Dermis blood vessel endothelial cell (primary cell): Measurements from ENCODE around the gene LRRC3C. TPM values are rescaled to one million over a fixed set of nuclear protein-coding genes. Genes with fewer than 3 reads are reported as not detected.

Experiments used
- DNase-seq: peaks from one replicate; pipeline ENCODE4 v3.0.0; 2010
- total RNA-seq: library from RNA; depleted of rRNA; stranded (reverse); fragments of >200 nt; gene quantifications from 2 replicates; pipeline ENCODE4 v1.2.3, GENCODE V29; 2014

Gene LRRC3C
- total RNA-seq, 1 donor from 2014 or later = not detected

- peak; percentile 100 for DNase-seq
These were observed 53.0 kb downstream of the LRRC3C start, which contains the start of gene PSMD3 for GRCh38 chr17:39980351-39981206. PSMD3 (plus strand) TSS chr17:39980807; CDS start chr17:39980971, 164 bp downstream.

- DNase-seq = peak; percentile 31
These were observed 53.7 kb downstream of the LRRC3C start for GRCh38 chr17:39981207-39981741.

- no peak for DNase-seq
These were observed 54.3 kb downstream of the LRRC3C start for GRCh38 chr17:39981766-39982375.

- peak; percentile 13 for DNase-seq
These were observed 60.8 kb downstream of the LRRC3C start for GRCh38 chr17:39988206-39988810.

DNA sequence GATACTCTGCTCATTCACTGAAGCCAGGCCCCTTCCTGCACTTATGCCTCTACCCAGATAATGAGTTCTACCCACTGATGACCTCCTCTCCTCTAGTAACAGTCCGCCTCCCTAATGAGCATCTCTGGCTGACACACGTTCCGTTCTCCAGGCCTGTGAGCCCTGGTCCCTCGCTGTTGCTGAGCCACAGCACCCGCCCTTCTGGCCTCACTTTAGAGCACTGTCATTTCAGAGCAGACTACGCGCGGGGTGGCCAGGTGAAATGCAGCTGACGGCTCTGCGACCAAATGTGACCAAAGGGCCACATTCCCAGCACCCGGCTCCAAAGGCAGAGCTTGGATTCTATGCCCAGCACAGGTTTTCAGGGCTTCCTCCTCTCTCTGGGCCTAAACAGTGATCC, 66.9 kb downstream of the LRRC3C start:
- no peak for DNase-seq

Other genes starting within 250 kb of the LRRC3C start
- 4.0 and 5.4 TPM in 2 replicates for gene PGAP3, start 239.7 kb upstream of the LRRC3C start, total RNA-seq
- gene ERBB2, start 227.7 kb upstream of the LRRC3C start, total RNA-seq = 3.4 and 4.4 TPM in 2 replicates
- 13.4 and 18.5 TPM in 2 replicates for gene MIEN1, start 197.2 kb upstream of the LRRC3C start, total RNA-seq
- 0.28 and 0.34 TPM in 2 replicates for gene GRB7, start 189.8 kb upstream of the LRRC3C start, total RNA-seq
- gene IKZF3, start 63.4 kb upstream of the LRRC3C start, total RNA-seq = not detected in 2 replicates
- not detected in 2 replicates for gene ZPBP2, start 59.5 kb upstream of the LRRC3C start, total RNA-seq
- 1.8 and 5.8 TPM in 2 replicates for gene GSDMB, start 9.1 kb upstream of the LRRC3C start, total RNA-seq
- 31.6 and 38.5 TPM in 2 replicates for gene ORMDL3, start 131 bp upstream of the LRRC3C start, total RNA-seq
- gene GSDMA, start 35.3 kb downstream of the LRRC3C start, total RNA-seq = not detected in 2 replicates
- gene PSMD3, start 53.1 kb downstream of the LRRC3C start, total RNA-seq = 85.6 and 152 TPM in 2 replicates
- gene CSF3, start 87.7 kb downstream of the LRRC3C start, total RNA-seq = 0.17 and 2.4 TPM in 2 replicates
- 52.2 and 77.4 TPM in 2 replicates for gene MED24, start 126.7 kb downstream of the LRRC3C start, total RNA-seq
- 32.5 and 58.2 TPM in 2 replicates for gene THRA, start 135.2 kb downstream of the LRRC3C start, total RNA-seq
- 1.7 and 2.3 TPM in 2 replicates for gene NR1D1, start 172.9 kb downstream of the LRRC3C start, total RNA-seq
- gene MSL1, start 194.2 kb downstream of the LRRC3C start, total RNA-seq = 50.2 and 54.1 TPM in 2 replicates
- 26.4 and 31.6 TPM in 2 replicates for gene CASC3, start 212.8 kb downstream of the LRRC3C start, total RNA-seq
- gene RAPGEFL1, start 249.7 kb downstream of the LRRC3C start, total RNA-seq = 1.4 and 1.9 TPM in 2 replicates